ENCODE results near the gene PARP8.
"Not testable (repeated sequence)": the region's sequence is repeated elsewhere in the genome, so short reads cannot be mapped to it uniquely, and the experiment has no call there.

The PARP8 gene

DNA sequence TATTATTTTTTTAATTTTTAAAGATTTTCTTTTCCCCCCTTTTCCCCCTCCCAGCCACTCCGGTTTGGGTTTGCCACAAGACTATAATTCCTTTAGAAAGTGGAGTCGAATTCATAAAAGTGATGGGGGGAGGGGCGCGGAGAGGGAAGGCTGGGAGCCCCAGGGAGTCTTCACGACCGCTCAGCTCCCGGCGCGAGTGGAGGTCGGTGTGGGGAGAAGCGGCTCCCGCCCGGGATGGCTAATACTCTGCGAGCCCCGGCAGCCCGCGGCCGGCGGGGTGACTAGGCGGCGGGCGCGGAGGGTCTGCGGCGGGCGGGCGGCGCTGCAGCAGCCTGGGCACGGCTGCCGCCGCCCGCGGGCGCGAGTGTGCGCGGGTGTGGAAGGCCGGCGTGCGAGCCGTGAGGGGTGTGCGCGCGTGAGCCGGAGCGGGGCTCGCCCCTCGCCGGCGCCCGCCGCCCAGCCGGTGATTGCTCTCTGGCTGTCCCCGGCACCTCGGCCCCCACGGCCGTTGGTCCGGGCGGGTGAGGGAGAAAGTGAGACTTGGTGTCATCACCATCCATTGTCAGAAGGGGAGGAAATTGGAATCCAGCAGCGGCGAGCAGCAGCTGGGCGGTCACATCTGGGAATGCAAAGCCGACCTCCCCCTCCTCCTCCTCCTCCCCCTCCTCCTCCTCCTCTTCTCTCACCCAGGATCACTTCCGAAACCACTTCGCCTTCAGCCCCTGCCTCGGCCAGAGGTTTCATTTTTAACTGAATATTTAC lies at the start of gene PARP8:
Gene PARP8 (plus strand): TSS at position 377 of the 762 bp plus-strand sequence. CDS start 459 bp downstream, outside the sequence.
- peak; percentile 57 to 74 (median 61) for DNase-seq

GRCh38 chr5:50623666-50624065 lies 42.8 kb upstream of the PARP8 start:
- DNase-seq = no peak

GRCh38 chr5:50634866-50635265 lies 31.6 kb upstream of the PARP8 start:
- peak; percentile 54 to 68 (median 62) for DNase-seq

DNA sequence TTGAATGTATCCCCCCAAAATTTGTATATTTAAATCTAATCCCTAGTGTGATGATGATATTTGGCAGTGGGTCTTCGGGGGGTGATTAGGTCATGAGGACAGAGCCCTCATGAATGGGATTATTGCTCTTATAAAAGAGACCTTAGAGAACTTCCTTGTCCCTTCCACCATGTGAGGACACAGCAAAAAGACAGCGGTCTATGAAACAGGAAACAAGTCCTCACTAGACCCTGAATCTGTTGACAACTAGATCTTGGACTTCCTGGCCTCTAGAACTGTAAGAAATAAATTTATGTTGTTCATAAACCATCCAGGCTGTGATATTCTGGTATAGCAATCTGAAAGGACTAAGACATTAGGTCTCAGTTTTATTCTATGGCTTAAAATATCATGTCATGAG lies 28.9 kb upstream of the PARP8 start:
- DNase-seq = peak in 1 of 3 donors; percentile 21

DNA sequence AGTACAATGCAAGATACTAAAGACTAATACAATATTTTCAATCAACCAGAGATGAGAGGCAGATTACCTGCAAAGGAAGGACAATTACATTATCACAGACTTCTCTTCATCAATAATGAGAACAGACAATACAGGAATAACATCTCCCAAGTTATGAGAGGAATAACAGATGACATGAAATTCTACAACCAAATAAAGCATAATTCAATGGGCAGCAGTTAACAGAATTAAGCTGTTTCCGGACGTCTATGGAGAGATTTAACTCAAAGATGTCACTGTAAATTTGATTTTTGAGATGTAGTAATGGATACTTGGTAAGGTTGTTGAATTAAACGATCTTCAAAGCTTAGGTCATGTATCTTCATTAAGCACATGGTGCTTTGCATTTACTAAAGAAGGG lies 19.8 kb upstream of the PARP8 start:
- DNase-seq = no peak

DNA sequence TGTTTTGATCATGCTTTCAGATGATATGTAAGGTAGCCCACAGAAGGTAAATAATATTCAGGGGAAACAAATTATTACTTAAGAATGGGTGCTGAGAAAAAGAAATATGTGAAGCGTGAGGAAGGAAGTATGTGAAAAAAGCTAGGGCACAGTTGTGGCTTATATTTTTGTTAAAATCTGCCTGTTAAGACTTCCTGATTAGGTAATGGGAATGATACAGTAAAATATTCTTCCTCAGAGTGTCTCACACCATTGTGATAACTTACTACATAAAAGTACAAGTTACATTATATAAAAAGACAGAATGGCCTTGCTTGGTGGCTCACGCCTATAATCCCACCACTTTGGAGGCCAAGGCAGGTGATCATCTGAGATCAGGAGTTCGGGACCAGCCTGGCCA lies 18.7 kb upstream of the PARP8 start:
- DNase-seq = peak in 1 of 3 donors; percentile 33

- peak in 1 of 3 donors; percentile 31 for DNase-seq
Observed at GRCh38 chr5:50653946-50654345, 12.5 kb upstream of the PARP8 start.

DNA sequence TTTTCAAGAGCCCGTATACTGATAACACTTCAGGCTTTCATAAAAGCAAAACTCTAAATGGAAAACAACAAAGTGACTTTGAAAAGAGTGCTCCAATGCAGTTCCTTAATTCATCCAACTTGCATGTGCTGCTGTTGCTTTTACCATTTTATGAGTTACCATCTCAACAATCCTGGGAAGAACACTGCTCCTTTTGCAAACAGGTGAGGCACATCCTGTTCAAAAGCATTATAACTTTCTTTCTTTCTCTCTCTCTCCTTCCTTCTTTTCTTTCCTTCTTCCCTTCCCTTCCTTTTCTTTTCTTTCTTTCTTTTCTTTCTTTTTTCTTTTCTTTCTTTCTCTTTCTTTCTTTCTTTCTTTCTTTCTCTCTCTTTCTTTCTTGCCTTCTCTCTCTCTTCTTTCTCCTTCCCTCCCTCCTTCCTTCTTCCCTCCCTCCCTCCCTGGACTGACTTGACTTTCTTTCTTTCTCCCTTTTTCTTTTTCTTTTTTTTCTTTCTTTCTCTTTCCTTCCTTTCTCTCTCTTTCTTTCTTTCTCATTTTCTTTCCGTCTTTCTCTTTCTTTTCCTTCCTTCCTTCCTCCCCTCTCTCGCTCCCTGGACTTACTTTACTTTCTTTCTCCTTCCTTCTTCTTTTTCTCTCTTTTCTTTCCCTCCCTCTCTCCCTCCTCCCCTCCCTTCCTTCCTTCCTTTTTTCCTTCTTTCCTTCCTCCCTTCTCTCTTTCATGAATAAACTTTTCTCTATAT lies 11.2 kb upstream of the PARP8 start:
- no peak for DNase-seq

- no peak for DNase-seq
Observed at GRCh38 chr5:50655810-50656205, 10.6 kb upstream of the PARP8 start.

DNA sequence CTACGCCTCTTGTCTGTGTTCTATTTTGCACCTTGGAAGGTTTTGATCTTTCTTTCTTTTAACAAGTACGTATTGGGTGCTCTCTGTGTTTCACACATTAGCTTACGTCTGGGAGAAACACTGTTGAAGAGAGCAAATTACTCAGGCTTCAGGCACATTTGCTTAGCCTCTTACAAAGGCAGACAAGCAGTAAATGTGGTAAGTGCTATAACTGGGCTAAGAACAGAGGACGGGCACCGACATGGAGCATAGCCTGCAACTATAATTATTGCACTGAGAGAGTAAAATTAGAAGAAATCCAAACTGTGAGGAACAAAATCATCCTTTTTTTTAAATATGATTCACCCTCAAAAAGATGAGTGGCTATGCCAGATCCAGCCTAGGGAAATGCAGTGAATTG lies 9.4 kb upstream of the PARP8 start:
- no peak for DNase-seq

DNA sequence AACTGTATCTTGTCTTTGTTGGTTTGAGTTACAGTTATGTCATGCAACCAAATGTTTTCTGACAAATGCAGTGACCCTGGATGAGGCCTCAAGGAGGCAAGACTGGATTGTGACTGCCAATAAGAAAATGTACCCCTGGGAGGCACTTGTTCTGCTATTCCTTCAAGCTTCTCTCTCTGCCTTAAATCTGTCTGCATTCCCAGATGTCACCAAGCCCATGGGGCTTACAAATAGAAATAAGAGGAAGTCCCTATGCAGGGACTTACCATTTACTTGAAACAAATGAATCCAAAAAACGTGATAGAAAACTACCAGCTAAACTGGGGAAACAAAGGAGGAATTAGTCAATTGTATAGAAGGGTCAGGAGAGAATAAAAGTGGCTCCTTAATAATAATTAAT lies 8.2 kb upstream of the PARP8 start:
- peak; percentile 68 to 83 (median 79) for DNase-seq

- peak in 2 of 3 donors; percentile 32 to 34 for DNase-seq
Observed at GRCh38 chr5:50663636-50664035, 2.8 kb upstream of the PARP8 start.

GRCh38 chr5:50665091-50665490 lies 1.3 kb upstream of the PARP8 start:
- no peak for DNase-seq

DNA sequence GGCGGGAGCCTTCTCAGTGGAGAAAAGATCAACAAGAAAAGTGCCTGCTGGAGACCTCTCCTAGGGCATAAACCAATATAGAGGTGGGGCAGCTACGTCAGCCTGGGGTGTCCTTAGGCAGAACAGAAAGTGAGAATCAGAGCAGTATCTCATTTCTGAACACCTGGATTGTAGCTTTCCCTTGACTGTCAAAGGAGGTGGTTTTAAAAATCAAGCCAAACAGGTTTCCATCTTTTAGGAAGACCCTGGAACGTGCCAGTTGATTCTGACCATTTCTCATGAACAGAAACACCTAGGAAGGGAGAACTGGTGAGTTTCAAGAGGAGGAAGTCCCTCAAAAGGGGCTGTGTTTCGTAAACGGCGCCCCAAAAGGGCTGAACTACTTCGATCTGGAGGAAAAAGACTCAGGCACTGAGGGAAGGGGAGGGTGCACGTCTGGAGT lies 655 bp upstream of the PARP8 start:
- DNase-seq = peak in 1 of 3 donors; percentile 13

DNA sequence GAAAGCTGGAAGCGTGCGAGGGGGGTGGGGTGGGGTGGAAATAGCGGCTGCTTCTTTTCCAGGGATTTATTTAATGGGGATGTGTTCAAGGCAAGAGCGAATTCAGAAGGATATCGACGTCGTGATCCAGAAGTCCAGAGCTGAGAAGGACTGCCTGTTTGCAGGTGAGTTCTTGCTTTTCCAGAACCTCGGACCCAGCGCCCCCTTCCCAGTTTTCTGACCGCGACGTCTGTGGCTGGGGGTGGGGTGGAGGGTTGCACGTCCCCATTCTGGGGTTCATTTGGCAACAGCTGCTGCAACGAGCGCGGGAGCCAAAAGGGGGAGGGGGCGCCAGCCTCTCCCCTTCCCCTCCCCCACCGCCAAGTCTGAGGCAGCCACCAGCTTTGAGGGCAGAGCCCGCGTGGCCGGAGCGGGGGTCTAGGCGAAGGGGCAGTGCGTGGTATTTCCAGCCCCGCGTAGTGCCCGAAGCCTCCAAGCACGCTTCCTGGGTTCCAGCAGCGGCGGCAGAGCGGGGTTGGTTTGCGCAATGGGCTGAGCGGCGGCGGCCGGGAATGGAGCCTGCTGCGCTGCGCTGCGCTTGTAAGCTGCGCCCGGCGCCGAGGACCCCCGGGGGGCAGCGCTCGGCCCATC lies 701 bp downstream of the PARP8 start:
- peak; percentile 65 to 79 (median 68) for DNase-seq

- DNase-seq = peak; percentile 82 to 89 (median 85)
Observed at GRCh38 chr5:50667653-50668595, 1.5 kb downstream of the PARP8 start.

DNA sequence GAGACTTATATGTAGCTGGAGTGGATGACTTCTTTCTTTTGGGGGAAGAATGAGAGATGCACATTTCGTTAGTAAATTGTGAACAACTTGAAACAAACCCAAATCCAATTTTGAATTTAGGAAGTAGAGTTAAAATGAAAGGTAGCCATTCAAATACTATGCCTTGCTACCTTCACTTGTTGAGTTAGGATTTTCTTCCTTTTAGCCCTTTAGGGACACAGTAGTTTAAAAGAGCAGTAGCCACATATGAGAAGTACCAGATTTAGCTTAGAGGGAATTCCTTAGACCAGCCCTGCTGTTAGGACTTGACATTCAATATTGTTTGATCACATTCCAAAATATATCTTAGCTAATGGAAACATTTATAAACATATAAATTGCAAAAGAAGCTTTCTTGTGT lies 2.2 kb downstream of the PARP8 start:
- DNase-seq = not testable (repeated sequence)

- peak; percentile 55 to 59 (median 56) for DNase-seq
Observed at GRCh38 chr5:50672663-50673062, 6.2 kb downstream of the PARP8 start.

DNA sequence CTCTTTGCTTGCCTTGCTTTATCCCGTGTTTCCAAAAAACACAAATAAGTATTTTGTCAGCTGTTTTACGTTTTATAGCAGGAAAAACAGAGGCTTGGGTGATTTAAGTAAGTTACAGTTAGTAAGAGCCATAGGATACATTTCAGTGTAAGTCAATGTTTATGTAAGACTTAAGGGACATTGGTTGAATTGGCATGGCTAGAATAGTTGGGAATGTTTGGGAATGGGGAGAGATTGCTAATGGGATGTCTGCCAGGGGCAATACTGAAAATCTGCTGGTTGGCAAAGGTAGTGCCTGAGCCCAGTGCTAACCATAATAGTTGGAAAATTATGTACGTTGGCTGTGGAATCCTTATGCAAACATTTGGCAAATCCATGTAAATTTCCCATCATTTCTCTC lies 7.0 kb downstream of the PARP8 start:
- not testable (repeated sequence) for DNase-seq

DNA sequence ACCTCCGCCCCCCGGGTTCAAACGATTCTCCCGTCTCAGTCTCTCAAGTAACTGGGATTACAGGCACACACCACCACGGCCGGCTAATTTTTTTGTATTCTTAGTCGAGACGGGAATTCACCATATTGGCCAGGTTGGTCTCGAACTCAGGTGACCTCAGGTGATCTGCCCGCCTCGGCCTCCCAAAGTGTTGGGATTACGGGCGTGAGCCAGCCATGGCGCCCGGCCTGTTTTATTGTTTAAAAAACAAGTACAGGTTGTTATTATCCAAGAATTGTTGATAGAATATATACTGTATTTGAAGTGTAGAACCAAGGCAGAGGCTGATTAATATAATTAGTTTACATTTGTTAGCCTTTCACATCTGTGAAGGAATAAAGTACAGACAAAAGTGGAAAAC lies 8.9 kb downstream of the PARP8 start:
- DNase-seq = no peak

DNA sequence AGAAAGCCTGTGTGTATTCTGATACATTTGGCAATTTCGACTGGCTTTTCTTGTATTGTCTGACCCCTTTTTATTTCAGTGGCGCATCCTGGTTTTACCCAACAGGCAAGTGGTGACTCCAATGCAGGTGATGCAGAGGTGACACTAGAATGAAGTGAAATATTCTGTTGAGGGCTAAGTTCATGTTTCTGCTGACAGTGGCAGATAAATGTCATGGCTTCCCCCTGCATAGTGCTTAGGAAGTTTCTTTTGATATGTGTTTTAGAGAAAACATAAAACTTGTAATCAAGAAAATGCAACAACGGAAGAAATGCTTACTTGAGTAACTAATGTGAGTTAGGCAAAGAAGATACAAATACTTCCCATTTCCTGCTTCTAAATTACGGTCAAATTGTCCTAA lies 13.1 kb downstream of the PARP8 start:
- not testable (repeated sequence) for DNase-seq

DNA sequence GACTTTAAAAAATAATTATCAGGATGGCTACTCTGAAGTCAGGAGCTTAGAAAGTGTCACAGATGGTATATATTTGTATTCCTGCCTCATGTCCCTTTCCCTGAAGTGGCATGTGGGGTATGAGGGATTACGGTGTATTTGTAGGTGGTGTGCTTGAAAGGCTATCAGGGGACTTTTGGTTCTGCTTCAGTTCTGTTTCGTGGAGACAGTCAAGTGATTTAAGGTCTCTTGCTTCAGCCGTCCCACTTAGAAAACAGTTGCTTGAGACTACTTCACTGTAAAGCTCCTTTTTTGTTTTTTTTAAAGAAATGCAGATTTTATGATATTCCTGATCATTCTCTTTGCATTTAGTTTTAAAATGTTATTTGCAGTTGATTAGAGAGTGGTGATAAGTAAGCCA lies 18.3 kb downstream of the PARP8 start:
- no peak for DNase-seq

Data from suppressor macrophage treated with lipopolysaccharide for 1 hour (primary cell).